GM15510 (cell line): Measurements from ENCODE around the gene REV1.

Experiments used
- POLR2A ChIP-seq: IDR thresholded peaks from 3 replicates; pipeline ENCODE4 v1.6.1; 2011; ENCODE audit warnings: borderline replicate concordance; ENCODE audit not compliant: insufficient read length; ENCODE audit errors: extremely low read depth

The REV1 gene

DNA sequence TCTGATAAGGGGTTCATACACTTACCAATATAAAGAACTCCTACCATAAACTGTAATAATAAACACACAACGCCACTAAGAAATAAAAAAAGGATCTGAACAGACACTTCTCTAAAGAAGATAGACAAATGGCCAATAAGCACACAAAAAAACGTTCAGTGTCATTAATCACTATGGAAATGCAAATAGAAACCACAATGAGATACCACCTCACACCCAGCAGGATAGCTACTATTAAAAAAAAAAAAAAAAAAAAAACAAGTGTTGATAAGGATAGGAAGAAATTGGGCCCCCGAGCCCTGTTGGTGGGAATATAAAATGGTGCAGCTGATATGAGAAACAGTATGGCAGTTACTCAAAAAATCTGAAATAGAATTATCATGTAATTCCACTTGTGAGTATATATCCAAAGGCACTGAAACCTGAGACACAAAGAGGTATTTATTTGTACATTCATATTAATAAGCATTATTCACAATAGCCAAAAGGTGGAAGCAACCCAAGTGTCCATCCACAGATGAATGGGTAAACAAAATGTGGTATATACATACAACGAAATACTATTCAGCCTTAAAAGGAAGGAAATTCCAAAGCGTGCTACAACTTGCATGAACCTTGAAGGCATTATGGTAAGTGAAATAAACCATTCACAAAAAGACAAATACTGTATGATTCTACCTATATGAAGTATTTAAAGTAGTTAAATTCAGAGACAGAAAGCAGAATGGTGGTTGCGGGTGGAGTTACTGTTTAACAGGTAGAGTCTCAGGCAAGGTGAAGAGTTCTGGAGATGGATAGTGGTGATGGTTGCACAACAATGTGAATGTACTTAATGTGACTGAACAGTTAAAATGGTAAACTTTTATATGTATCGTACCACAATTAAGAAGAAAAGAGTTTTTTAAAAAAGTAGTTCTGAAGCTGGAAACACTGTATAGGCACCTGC is 17.9 kb downstream of the REV1 start:
- TF ChIP-seq POLR2A, result no peak

DNA sequence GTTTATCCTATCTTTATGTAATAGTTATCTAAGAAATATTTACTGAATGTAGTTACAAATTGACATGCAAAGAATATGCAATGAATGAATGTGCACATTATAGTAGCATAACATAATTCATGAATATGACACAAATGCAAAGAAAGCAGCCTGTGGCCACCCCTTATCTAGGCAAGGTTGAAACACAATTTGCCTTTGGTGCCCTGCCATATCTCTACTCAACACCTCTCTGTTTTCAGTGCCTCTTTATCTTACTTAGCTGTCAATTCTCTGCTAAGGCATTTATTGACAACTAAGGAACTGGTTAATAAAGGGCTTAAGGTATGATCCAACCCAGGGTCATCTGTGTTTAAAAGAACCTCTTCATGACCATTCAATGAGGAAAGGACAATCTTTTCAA is 18.9 kb downstream of the REV1 start:
- TF ChIP-seq POLR2A, result no peak

DNA sequence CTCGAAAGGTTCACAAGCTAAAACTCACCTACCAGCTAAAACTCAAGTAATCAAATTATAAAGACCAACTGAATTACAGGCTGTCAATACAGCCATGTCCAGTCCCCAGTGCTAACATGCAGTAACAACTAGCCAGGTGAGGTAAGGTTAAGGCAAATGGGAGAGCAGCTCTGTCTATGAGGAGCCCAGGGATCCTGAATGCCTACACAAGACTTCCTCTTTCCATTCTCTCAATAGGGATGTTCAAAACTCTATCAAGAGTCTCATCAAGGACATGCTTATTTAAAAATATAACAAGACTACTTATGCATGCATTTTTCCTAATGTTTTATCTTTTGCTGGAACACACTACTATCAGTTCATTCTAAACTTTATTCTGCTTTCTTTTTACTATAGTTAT is 20.4 kb downstream of the REV1 start:
- TF ChIP-seq POLR2A, result no peak

GRCh38 chr2:99468155-99468554 is 21.7 kb downstream of the REV1 start:
- TF ChIP-seq POLR2A, result no peak

GRCh38 chr2:99467390-99467789 is 22.4 kb downstream of the REV1 start:
- TF ChIP-seq POLR2A, result no peak

DNA sequence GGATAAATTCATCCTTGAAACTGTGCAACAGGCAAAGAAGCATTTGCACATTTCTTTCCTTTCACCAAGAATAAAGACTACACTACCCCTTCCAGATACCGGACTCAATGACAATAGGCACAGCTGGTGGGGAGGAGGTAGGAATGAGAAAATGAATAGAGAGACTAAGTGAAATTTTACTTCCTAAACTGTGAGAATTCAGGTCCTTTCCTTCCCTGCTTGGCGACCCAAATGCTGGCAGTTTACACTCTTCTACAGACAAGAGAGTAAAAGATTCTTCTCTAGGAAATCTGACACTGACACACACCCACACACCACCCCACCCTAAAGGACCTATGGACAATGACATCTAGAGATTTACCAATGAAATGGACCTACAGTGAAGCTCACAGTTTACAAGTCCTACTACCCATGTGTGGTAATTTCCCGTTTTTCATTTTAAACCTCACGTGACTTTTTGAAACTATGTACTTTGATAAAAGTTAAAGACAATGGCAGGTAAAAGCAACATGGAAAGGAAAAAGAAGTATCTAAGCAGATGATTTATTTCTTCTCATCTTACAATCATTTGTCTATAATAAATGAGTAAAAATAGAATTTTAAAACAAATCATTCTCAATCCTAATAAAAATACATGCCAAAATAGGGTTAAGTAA is 27.9 kb downstream of the REV1 start:
- TF ChIP-seq POLR2A, result no peak

DNA sequence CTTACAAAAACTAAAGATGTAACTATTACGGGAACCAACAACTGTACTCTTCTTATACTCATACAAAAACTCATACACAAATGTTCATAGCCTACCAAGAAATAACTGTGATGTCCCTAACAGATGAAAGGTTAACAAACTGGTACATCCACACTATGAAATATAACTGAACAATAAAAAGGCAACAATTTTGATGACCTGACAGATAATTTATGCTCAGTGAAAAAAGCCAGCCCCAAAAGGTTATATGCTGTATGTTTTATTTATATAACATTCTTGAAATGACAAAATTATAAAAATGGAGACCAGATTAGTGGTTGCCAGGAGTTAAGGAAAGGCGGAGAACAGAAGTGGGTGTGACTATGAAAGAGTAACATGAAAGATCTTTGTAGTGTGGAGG is 31.3 kb downstream of the REV1 start:
- no peak for TF ChIP-seq POLR2A

- TF ChIP-seq POLR2A, result no peak
Measured at GRCh38 chr2:99451686-99452085, 38.1 kb downstream of the REV1 start.

DNA sequence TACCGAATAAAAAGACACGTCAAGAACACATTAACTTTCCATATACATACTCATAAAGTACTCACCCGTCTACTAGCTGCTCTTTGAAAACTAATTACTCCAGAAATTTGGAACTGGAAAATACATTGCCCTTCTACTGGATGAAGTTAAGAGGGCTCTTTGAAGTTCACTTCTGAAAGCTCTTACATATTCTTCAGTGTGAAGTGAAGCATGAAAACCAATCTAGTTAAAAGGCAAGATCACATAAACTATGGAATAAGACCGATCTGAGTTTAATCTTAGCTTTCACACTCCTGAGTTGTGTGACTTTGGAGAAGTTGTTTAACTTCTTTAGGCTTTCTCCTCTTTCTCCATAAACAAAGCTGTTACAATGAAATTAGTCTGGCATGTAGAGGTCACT is 38.5 kb downstream of the REV1 start:
- TF ChIP-seq POLR2A, result no peak

DNA sequence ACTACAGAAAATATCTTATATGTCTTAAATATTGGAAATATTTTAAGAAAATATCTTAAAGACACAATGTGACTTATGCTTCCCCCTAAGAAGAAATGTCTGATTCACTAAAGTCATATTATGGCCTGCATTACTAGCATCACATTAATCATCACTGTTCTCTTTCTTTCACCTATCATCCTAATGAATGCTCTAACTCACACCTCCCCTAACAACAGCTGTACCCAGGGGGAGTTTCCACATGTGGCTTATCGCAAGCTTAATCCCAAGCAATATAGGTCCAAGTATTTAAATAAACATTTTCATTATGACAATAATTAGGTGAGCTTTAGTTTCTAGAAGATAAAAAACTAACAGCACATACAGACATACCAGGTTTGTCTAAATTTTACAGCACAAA is 39.6 kb downstream of the REV1 start:
- TF ChIP-seq POLR2A, result no peak

DNA sequence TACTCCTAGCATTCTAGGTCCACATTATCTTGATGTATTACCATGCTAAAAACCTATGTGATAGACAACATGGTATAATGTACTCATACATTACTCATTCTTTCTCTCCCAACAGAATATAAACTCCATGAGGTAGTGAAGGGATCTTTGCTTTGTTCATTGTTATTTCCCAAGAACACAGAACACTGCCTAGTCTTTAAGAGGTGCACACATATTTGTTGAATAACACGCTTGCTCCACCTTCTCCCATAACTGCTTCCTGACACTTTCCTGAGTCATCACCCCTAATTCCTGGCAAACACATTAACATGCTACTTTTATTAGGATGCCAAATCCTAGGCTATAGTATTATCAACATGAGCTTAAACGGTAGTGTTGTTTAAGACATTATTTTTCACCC is 41.3 kb downstream of the REV1 start:
- TF ChIP-seq POLR2A, result no peak

DNA sequence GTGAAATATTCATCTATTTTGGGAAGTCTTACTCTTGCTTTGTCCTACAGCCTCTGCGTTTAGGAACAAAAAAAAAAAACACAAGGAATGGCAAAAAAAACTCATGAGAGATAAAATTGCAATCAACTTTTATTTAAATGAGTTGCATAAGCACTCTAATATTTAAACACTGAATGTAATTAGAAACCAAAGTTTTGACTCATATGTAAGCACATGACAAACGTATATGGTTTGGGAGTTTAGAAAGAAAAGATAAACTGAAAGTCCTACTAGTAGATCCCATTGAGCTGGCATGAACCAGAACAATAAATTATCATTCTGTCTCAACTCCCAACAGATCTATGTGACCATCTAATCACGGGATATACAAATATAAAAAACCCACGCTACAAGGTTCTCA is 44.8 kb downstream of the REV1 start:
- no peak for TF ChIP-seq POLR2A

DNA sequence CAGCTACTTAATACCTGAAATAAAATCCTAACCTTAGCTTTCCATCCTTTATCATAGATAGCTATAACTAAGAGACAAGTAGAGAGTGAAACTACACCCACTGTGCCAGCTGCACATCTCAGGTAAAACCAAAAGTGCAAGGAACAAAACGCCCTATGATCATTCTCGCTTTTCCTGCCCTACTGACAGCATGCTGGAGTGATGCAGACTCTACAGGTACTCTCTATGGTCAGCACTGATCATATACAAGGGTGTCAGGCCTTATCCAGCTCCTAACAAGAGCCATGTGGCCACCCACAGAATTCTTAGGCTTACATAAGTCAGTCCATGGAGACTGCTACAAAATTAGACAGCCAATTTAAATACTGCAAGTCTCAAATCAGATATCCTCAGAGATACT is 45.6 kb downstream of the REV1 start:
- TF ChIP-seq POLR2A, result no peak

- no peak for TF ChIP-seq POLR2A
Measured at GRCh38 chr2:99442837-99443236, 47.0 kb downstream of the REV1 start.

DNA sequence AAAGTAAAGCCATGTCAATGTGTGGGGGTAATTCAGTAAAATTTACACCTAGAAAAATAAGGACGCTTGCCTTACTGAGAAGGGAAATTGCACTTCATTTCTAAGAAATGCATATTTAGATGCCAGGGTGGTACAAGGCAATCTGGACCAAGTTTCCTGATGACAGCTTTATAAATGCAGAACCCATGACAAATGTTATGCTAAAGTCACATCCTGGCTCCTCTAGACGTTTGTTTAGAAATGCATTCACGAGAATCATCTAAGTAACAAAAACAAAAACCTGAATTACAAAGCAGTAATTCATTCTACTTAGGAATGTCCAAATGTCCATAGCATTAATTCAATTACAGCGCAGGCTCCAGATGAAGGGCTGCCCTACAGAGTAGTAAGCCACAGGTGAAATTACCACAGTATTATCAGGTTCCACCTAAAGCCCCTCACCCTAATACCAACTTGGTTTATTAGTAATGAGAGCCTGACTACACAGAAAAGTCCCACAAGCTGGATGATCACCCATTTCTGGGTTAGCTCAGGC is 49.8 kb downstream of the REV1 start:
- TF ChIP-seq POLR2A, result no peak

DNA sequence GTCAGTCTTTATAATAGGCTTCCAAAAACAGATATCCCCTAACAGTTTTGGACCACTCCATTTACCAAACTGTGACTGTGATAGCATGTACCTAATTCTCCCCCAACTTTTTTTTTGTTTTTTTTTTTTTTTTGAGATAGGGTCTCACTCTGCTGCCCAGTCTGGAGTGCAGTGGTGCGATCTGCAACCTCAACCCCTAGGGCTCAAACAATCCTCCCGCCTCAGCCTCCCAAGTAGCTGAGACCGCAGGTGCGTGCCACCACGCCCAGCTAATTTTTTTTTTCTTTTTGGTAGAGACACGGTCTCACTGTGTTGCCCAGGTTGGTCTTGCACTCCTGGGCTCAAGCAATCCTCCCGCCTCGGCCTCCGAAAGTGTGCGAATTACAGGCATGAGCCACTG is 52.9 kb downstream of the REV1 start:
- TF ChIP-seq POLR2A, result no peak

- TF ChIP-seq POLR2A, result no peak
Measured at GRCh38 chr2:99433340-99433739, 56.5 kb downstream of the REV1 start.
